ENCODE data around the gene CCDC102B.

Gene CCDC102B

GRCh38 chr18:68893354-68893753, 95.5 kb downstream of the CCDC102B start:
- TF ChIP-seq TAF1 (IDR thresholded peaks at IDR 0.05; ENCODE audit: borderline replicate concordance, insufficient read depth, low read length) (no peak), SIN3A (IDR thresholded peaks at IDR 0.05; ENCODE audit: borderline replicate concordance, insufficient read depth, low read length) (no peak), FOXP2 (optimal IDR thresholded peaks at IDR 0.05; ENCODE audit: borderline replicate concordance, extremely low read depth, extremely low read length, insufficient read depth) (no peak), REST (IDR thresholded peaks at IDR 0.05; ENCODE audit: insufficient read depth in 1 of 2, low read depth in 2 of 2, low read length in 2 of 2) (no peak), POLR2AphosphoS5 (IDR thresholded peaks at IDR 0.05; ENCODE audit: low read depth, low read length) (no peak)

GRCh38 chr18:68897286-68897685, 99.4 kb downstream of the CCDC102B start:
- no peak for TF ChIP-seq TAF1 (IDR thresholded peaks at IDR 0.05; ENCODE audit: borderline replicate concordance, insufficient read depth, low read length)
- TF ChIP-seq REST (IDR thresholded peaks at IDR 0.05; ENCODE audit: insufficient read depth in 1 of 2, low read depth in 2 of 2, low read length in 2 of 2), result no peak
- TF ChIP-seq POLR2AphosphoS5 (IDR thresholded peaks at IDR 0.05; ENCODE audit: low read depth, low read length), result no peak
- TF ChIP-seq SIN3A (IDR thresholded peaks at IDR 0.05; ENCODE audit: borderline replicate concordance, insufficient read depth, low read length), result no peak

GRCh38 chr18:68909579-68909978, 111.7 kb downstream of the CCDC102B start:
- TF ChIP-seq REST (IDR thresholded peaks at IDR 0.05; ENCODE audit: insufficient read depth in 1 of 2, low read depth in 2 of 2, low read length in 2 of 2) (no peak), POLR2AphosphoS5 (IDR thresholded peaks at IDR 0.05; ENCODE audit: low read depth, low read length) (no peak), TAF1 (IDR thresholded peaks at IDR 0.05; ENCODE audit: borderline replicate concordance, insufficient read depth, low read length) (no peak), FOXP2 (optimal IDR thresholded peaks at IDR 0.05; ENCODE audit: borderline replicate concordance, extremely low read depth, extremely low read length, insufficient read depth) (no peak), SIN3A (IDR thresholded peaks at IDR 0.05; ENCODE audit: borderline replicate concordance, insufficient read depth, low read length) (no peak)

GRCh38 chr18:68915061-68915460, 117.2 kb downstream of the CCDC102B start:
- no peak for TF ChIP-seq SIN3A (IDR thresholded peaks at IDR 0.05; ENCODE audit: borderline replicate concordance, insufficient read depth, low read length)
- TF ChIP-seq REST (IDR thresholded peaks at IDR 0.05; ENCODE audit: insufficient read depth in 1 of 2, low read depth in 2 of 2, low read length in 2 of 2), result no peak
- no peak for TF ChIP-seq TAF1 (IDR thresholded peaks at IDR 0.05; ENCODE audit: borderline replicate concordance, insufficient read depth, low read length)

GRCh38 chr18:68916734-68917133, 118.9 kb downstream of the CCDC102B start:
- TF ChIP-seq TAF1 (IDR thresholded peaks at IDR 0.05; ENCODE audit: borderline replicate concordance, insufficient read depth, low read length), result no peak
- TF ChIP-seq POLR2AphosphoS5 (IDR thresholded peaks at IDR 0.05; ENCODE audit: low read depth, low read length), result no peak
- TF ChIP-seq SIN3A (IDR thresholded peaks at IDR 0.05; ENCODE audit: borderline replicate concordance, insufficient read depth, low read length), result no peak
- no peak for TF ChIP-seq FOXP2 (optimal IDR thresholded peaks at IDR 0.05; ENCODE audit: borderline replicate concordance, extremely low read depth, extremely low read length, insufficient read depth)
- no peak for TF ChIP-seq REST (IDR thresholded peaks at IDR 0.05; ENCODE audit: insufficient read depth in 1 of 2, low read depth in 2 of 2, low read length in 2 of 2)

Data from PFSK-1 (cell line).